ENCODE data around the gene RNF26. TPM values are rescaled to one million over a fixed set of nuclear protein-coding genes. Genes with fewer than 3 reads are reported as not detected.

Gene RNF26
- total and polyA plus RNA-seq, 10 of the 15 experiments (the other 5 are each of a cell fraction or from before 2014, with no cell fraction given) = 2.8 to 54.5 (median 17.7) TPM

DNA sequence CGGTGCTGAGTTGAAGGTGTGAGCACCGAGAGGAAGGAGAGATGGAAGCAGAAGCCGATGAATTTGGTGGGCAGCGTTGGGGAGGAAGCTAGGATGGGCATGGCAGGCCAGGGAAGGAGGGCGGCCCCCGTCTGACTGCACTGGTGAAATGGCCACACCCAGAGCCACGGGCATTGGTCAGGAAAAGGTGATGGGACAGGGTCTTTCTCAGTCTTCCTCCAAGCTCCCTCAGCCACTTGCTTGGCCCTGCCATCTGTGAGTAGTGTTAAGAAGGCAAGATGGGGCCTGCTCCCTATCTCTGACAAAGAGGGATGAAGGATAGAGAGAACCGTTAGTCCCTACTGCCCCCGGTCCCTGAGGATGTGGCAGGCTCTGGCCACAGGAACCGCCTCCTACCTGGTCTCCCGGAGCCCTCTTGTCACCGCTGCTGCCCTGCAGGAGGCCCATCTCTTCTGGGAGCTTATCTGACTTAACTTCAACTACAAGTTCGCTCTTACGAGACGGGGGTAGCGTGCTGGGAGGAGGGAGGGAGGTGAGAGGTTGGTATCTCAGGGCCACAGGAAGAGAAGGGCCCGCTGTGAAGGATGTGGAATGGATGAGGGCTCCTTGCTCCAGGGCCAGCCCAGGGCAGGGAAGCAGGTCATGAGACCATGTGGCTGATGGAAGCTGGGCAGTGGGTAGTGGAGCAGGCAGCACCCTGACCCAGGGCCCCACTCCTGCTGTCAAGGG is 24.2 kb upstream of the RNF26 start (continued):
- no peak for TF ChIP-seq BACH1 (IDR thresholded peaks at IDR 0.05; ENCODE audit: borderline replicate concordance)
- no peak for TF ChIP-seq ZNF384 (IDR thresholded peaks at IDR 0.05; ENCODE audit: borderline replicate concordance, low read depth, low read length)
- no peak for TF ChIP-seq TCF12 (IDR thresholded peaks at IDR 0.05; ENCODE audit: low read depth, low read length)
- TF ChIP-seq NR2C2 (IDR thresholded peaks at IDR 0.05; ENCODE audit: borderline replicate concordance, control insufficient read depth, insufficient read length, low read depth) = no peak
- TF ChIP-seq, protein P1, sequence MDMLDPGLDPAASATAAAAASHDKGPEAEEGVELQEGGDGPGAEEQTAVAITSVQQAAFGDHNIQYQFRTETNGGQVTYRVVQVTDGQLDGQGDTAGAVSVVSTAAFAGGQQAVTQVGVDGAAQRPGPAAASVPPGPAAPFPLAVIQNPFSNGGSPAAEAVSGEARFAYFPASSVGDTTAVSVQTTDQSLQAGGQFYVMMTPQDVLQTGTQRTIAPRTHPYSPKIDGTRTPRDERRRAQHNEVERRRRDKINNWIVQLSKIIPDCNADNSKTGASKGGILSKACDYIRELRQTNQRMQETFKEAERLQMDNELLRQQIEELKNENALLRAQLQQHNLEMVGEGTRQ (IDR thresholded peaks at IDR 0.05; ENCODE audit: borderline replicate concordance, low read depth, low read length) = no peak
- TF ChIP-seq SUPT20H (IDR thresholded peaks at IDR 0.05; ENCODE audit: borderline replicate concordance, control insufficient read depth, low read depth, low read length) = no peak
- TF ChIP-seq SUZ12 (IDR thresholded peaks at IDR 0.05; ENCODE audit: unreplicated experiment) = no peak

DNA sequence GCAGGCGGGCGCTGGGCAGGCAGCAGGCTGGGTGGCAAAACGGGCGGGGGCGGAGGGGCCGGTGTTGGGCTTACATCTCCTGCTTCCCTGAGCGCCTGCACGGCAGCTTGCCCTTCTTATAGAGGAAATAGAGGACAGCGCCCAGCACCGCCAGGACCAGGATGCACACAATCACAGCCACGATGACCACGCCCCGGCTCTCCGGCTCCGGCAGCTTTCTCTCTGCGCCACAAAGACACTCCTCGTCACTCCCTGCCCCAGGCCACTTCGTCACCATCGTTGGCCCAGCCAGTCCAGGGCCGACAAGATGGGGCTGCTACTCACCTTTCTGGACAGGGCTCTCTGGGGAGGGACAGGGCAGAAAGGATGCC is 23.7 kb upstream of the RNF26 start:
- in situ Hi-C loops (cut with MboI) = no loop called here
- RAD21 ChIA-PET (ENCODE audit: unreplicated experiment) = no interaction called here
- H3K36me3 ChIP-seq (ENCODE audit: control insufficient read depth in 2 of 2, insufficient read depth in 2 of 2, low read length in 1 of 2) = peaks cover 3 to 9% of the 10 kb centered on the region in 2 experiments; a peak in 3 of 4 replicates
- no peaks in the 10 kb centered on the region for H3K9me3 ChIP-seq (replicated peaks; ENCODE audit: control insufficient read depth, insufficient read depth, low read length)
- SMC1A ChIA-PET (ENCODE audit: uncharacterized antibody, unreplicated experiment) = no interaction called here
- H2AFZ ChIP-seq (ENCODE audit: control insufficient read depth, low read depth, low read length) = no peak overlapping the region
- no peaks in the 10 kb centered on the region for H4K20me1 ChIP-seq (ENCODE audit: control insufficient read depth, insufficient read depth)
- peaks cover 0 to 3% of the 10 kb centered on the region in 2 experiments; a peak in 2 of 4 replicates for H3K27me3 ChIP-seq (replicated peaks in 1 of 2; ENCODE audit: control insufficient read depth in 2 of 2, insufficient read depth in 2 of 2, low read length in 1 of 2)
- H3K4me2 ChIP-seq (ENCODE audit: control insufficient read depth, insufficient read depth) = no peak overlapping the region
- CTCF ChIA-PET = interaction anchor here (5.1 kb wide), 1 partner anchor 12 kb away, joined by 45 read pairs; no protein-coding TSS in a partner anchor
- 97% methylated on average over 16 of the region's 20 CpGs for WGBS (ENCODE audit: insufficient coverage, insufficient replicate concordance, low lambda C conversion rate, missing lambda C conversion rate)
- BruUV-seq (replicated peaks) = no TSS peak
- no peak for DNase-seq (ENCODE audit: low read depth, low spot score)
- no peak overlapping the region for H3K4me3 ChIP-seq
- intact Hi-C loops (cut with micrococcal nuclease; ENCODE audit: unreplicated experiment) = no loop called here
- peaks cover 5% of the 10 kb centered on the region for H3K4me1 ChIP-seq (ENCODE audit: control insufficient read depth, insufficient read depth, low read length)
- ATAC-seq = no peak
- no peak overlapping the region for H3K27ac ChIP-seq (ENCODE audit: control insufficient read depth, insufficient read depth)
- no peak for FAIRE-seq
- H3K79me2 ChIP-seq (ENCODE audit: control insufficient read depth, insufficient read depth, low read length) = no peaks in the 10 kb centered on the region
- POLR2A ChIA-PET = interaction anchor here (0.8 kb wide), 1 partner anchor 8 kb away, joined by 3 read pairs; no protein-coding TSS in a partner anchor
- H3K9ac ChIP-seq (ENCODE audit: control insufficient read depth, insufficient read depth, low read length) = no peak overlapping the region
- TF ChIP-seq MTA2 (IDR thresholded peaks at IDR 0.05; ENCODE audit: low read depth) = no peak
- TF ChIP-seq TAF1 (IDR thresholded peaks at IDR 0.05; ENCODE audit: borderline replicate concordance, low read depth, low read length) = no peak
- TF ChIP-seq, protein P2, sequence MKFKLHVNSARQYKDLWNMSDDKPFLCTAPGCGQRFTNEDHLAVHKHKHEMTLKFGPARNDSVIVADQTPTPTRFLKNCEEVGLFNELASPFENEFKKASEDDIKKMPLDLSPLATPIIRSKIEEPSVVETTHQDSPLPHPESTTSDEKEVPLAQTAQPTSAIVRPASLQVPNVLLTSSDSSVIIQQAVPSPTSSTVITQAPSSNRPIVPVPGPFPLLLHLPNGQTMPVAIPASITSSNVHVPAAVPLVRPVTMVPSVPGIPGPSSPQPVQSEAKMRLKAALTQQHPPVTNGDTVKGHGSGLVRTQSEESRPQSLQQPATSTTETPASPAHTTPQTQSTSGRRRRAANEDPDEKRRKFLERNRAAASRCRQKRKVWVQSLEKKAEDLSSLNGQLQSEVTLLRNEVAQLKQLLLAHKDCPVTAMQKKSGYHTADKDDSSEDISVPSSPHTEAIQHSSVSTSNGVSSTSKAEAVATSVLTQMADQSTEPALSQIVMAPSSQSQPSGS (IDR thresholded peaks at IDR 0.05; ENCODE audit: low read length) = no peak
- TF ChIP-seq, protein P3, sequence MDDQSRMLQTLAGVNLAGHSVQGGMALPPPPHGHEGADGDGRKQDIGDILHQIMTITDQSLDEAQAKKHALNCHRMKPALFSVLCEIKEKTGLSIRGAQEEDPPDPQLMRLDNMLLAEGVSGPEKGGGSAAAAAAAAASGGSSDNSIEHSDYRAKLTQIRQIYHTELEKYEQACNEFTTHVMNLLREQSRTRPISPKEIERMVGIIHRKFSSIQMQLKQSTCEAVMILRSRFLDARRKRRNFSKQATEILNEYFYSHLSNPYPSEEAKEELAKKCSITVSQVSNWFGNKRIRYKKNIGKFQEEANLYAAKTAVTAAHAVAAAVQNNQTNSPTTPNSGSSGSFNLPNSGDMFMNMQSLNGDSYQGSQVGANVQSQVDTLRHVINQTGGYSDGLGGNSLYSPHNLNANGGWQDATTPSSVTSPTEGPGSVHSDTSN (IDR thresholded peaks at IDR 0.05; ENCODE audit: insufficient replicate concordance, low read depth, low read length) = no peak
- TF ChIP-seq, protein P4, sequence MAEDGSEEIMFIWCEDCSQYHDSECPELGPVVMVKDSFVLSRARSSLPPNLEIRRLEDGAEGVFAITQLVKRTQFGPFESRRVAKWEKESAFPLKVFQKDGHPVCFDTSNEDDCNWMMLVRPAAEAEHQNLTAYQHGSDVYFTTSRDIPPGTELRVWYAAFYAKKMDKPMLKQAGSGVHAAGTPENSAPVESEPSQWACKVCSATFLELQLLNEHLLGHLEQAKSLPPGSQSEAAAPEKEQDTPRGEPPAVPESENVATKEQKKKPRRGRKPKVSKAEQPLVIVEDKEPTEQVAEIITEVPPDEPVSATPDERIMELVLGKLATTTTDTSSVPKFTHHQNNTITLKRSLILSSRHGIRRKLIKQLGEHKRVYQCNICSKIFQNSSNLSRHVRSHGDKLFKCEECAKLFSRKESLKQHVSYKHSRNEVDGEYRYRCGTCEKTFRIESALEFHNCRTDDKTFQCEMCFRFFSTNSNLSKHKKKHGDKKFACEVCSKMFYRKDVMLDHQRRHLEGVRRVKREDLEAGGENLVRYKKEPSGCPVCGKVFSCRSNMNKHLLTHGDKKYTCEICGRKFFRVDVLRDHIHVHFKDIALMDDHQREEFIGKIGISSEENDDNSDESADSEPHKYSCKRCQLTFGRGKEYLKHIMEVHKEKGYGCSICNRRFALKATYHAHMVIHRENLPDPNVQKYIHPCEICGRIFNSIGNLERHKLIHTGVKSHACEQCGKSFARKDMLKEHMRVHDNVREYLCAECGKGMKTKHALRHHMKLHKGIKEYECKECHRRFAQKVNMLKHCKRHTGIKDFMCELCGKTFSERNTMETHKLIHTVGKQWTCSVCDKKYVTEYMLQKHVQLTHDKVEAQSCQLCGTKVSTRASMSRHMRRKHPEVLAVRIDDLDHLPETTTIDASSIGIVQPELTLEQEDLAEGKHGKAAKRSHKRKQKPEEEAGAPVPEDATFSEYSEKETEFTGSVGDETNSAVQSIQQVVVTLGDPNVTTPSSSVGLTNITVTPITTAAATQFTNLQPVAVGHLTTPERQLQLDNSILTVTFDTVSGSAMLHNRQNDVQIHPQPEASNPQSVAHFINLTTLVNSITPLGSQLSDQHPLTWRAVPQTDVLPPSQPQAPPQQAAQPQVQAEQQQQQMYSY (CRISPR knock-in tag; IDR thresholded peaks at IDR 0.05) = no peak
